SK-N-MC (cell line): Measurements from ENCODE around the gene SLC50A1.

ENCODE experiments used
- DNase-seq: peaks from one replicate; pipeline ENCODE4 v3.0.0-alpha.2; 2011; ENCODE audit warnings: low read depth, low spot score
- H3K27ac ChIP-seq: fragments of 200-600 bp; sonication (generic); 2 replicates; pipeline ENCODE4 v1.5.1; 2016; ENCODE audit warnings: mixed run types
- H3K36me3 ChIP-seq: fragments of 200-600 bp; sonication (generic); 2 replicates; pipeline ENCODE4 v1.6.1; 2017; ENCODE audit warnings: antibody characterized with exemption, low read length, mixed read lengths; ENCODE audit not compliant: insufficient read depth
- H3K4me3 ChIP-seq: fragments of 200-600 bp; sonication (generic); 2 replicates; pipeline ENCODE4 v1.5.1; 2016
- H3K9ac ChIP-seq: fragments of 200-600 bp; sonication (generic); 2 replicates; pipeline ENCODE4 v1.8.0; 2017; ENCODE audit warnings: mixed run types, mixed read lengths; ENCODE audit not compliant: insufficient read length
- H3K9me3 ChIP-seq: fragments of 200-600 bp; sonication (generic); 2 replicates; pipeline ENCODE4 v1.6.1; 2017; ENCODE audit warnings: low read depth, mild to moderate bottlenecking, antibody characterized with exemption, low read length, moderate library complexity, mixed read lengths
- EZH2 ChIP-seq: fragments of 200-600 bp; sonication (generic); IDR thresholded peaks from one replicate; pipeline ENCODE4 v1.6.1; 2017; ENCODE audit warnings: antibody characterized with exemption
- FOXP2 ChIP-seq: optimal IDR thresholded peaks from 2 replicates; pipeline ENCODE3; 2011; ENCODE audit warnings: mild to moderate bottlenecking, moderate library complexity; ENCODE audit not compliant: insufficient read depth; ENCODE audit errors: extremely low read length, control extremely low read depth
- POLR2AphosphoS5 ChIP-seq: IDR thresholded peaks from 2 replicates; pipeline ENCODE4 v1.6.1; 2012; ENCODE audit warnings: mild to moderate bottlenecking, low read depth, low read length, borderline replicate concordance

Gene SLC50A1

GRCh38 chr1:155176544-155177071 lies 41.0 kb downstream of the SLC50A1 start:
- no peak overlapping the region for H3K27ac ChIP-seq
- TF ChIP-seq FOXP2: no peak
- no peak for TF ChIP-seq EZH2
- TF ChIP-seq POLR2AphosphoS5: no peak
- peaks cover 14% of the 10 kb centered on the region for H3K36me3 ChIP-seq
- DNase-seq: peak; percentile 42
- H3K9ac ChIP-seq: no peak overlapping the region
- H3K9me3 ChIP-seq: no peaks in the 10 kb centered on the region
- H3K4me3 ChIP-seq: no peak overlapping the region

- Histone ChIP-seq H3K27ac (no peak overlapping the region), H3K4me3 (no peak overlapping the region), H3K9ac (no peak overlapping the region), H3K36me3 (peaks cover 14% of the 10 kb centered on the region; the same call in 1 of the 2 replicates), H3K9me3 (no peaks in the 10 kb centered on the region)
- TF ChIP-seq EZH2 (no peak), POLR2AphosphoS5 (no peak), FOXP2 (no peak)
- DNase-seq: no peak
These were observed 41.7 kb downstream of the SLC50A1 start for GRCh38 chr1:155177192-155177917.

- no peak overlapping the region for H3K9ac ChIP-seq
- no peak overlapping the region for H3K4me3 ChIP-seq
- H3K36me3 ChIP-seq: peaks cover 14% of the 10 kb centered on the region; the same call in 1 of the 2 replicates
- no peaks in the 10 kb centered on the region for H3K9me3 ChIP-seq
- TF ChIP-seq POLR2AphosphoS5 (no peak), EZH2 (no peak), FOXP2 (no peak)
- no peak overlapping the region for H3K27ac ChIP-seq
- no peak for DNase-seq
These were observed 42.2 kb downstream of the SLC50A1 start for GRCh38 chr1:155177918-155178281.

GRCh38 chr1:155178441-155179111 lies 42.9 kb downstream of the SLC50A1 start:
- TF ChIP-seq EZH2 (no peak), FOXP2 (no peak), POLR2AphosphoS5 (no peak)
- no peak overlapping the region for H3K27ac ChIP-seq
- peaks cover 14% of the 10 kb centered on the region; the same call in 1 of the 2 replicates for H3K36me3 ChIP-seq
- no peak for DNase-seq
- no peak overlapping the region for H3K9ac ChIP-seq
- no peak overlapping the region for H3K4me3 ChIP-seq
- no peaks in the 10 kb centered on the region for H3K9me3 ChIP-seq

- DNase-seq: no peak
- TF ChIP-seq EZH2 (no peak), FOXP2 (no peak), POLR2AphosphoS5 (no peak)
- Histone ChIP-seq H3K9me3 (no peaks in the 10 kb centered on the region), H3K9ac (no peak overlapping the region), H3K27ac (no peak overlapping the region), H3K36me3 (peaks cover 14% of the 10 kb centered on the region; the same call in 1 of the 2 replicates), H3K4me3 (no peak overlapping the region)
These were observed 43.7 kb downstream of the SLC50A1 start for GRCh38 chr1:155179112-155180031.

GRCh38 chr1:155181371-155182051 lies 45.9 kb downstream of the SLC50A1 start:
- Histone ChIP-seq H3K36me3 (peaks cover 14% of the 10 kb centered on the region; the same call in 1 of the 2 replicates), H3K27ac (no peak overlapping the region), H3K4me3 (no peak overlapping the region), H3K9ac (no peak overlapping the region), H3K9me3 (no peaks in the 10 kb centered on the region)
- TF ChIP-seq EZH2 (no peak), POLR2AphosphoS5 (no peak), FOXP2 (no peak)
- no peak for DNase-seq

- TF ChIP-seq FOXP2 (no peak), EZH2 (no peak), POLR2AphosphoS5 (no peak)
- no peak overlapping the region for H3K9ac ChIP-seq
- DNase-seq: no peak
These were observed 46.4 kb downstream of the SLC50A1 start for GRCh38 chr1:155182052-155182550.

More at GRCh38 chr1:155182052-155182550, 46.4 kb downstream of the SLC50A1 start:
- Histone ChIP-seq H3K36me3 (peaks cover 10% of the 10 kb centered on the region; the same call in 1 of the 2 replicates), H3K9me3 (no peaks in the 10 kb centered on the region), H3K27ac (no peak overlapping the region), H3K4me3 (no peak overlapping the region)
